ENCODE results near the gene RCAN3.

RCAN3 gene

DNA sequence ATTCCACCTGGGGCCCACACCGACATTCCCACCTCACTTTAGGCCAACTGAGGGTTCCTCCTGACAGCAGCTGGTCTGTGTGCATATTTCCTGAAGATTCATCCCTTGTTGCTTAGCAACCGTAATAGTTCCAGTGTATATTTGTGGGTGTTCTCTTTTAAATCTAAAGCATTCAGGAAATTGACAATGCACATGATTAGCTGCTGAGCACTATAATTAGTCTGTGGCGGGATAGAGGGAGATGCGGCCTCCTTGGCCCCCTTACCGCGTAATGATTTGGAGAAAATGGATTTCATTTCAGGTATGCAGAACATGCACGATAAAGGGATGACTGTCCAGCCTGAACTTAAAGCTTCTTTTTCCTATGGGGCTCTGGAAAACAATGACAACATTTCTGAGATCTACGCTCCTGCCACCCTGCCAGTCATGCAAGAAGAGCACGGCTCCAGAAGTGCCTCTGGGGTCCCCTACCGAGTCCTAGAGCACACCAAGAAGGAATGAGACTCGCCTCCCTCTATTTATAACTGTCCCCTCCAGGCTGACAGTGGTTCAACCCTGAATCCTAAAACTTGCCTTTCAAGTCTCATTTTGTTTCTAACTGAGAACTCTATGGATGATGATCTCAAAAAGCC lies 33.8 kb upstream of the RCAN3 start:
- Histone ChIP-seq H3K27me3 (ENCODE audit: insufficient read depth, poor library complexity, severe bottlenecking) (no peaks in the 10 kb centered on the region), H3K27ac (ENCODE audit: poor library complexity, severe bottlenecking) (no peak overlapping the region), H3K9me3 (ENCODE audit: severe bottlenecking) (no peaks in the 10 kb centered on the region), H3K36me3 (ENCODE audit: low read depth) (peaks cover 19% of the 10 kb centered on the region), H3K4me3 (ENCODE audit: severe bottlenecking) (no peak overlapping the region), H3K4me1 (ENCODE audit: insufficient read depth, poor library complexity, severe bottlenecking) (no peaks in the 10 kb centered on the region)
- DNase-seq (ENCODE audit: low spot score) (no peak), ATAC-seq (ENCODE audit: low read depth) (no peak)
- TF ChIP-seq, protein P1, sequence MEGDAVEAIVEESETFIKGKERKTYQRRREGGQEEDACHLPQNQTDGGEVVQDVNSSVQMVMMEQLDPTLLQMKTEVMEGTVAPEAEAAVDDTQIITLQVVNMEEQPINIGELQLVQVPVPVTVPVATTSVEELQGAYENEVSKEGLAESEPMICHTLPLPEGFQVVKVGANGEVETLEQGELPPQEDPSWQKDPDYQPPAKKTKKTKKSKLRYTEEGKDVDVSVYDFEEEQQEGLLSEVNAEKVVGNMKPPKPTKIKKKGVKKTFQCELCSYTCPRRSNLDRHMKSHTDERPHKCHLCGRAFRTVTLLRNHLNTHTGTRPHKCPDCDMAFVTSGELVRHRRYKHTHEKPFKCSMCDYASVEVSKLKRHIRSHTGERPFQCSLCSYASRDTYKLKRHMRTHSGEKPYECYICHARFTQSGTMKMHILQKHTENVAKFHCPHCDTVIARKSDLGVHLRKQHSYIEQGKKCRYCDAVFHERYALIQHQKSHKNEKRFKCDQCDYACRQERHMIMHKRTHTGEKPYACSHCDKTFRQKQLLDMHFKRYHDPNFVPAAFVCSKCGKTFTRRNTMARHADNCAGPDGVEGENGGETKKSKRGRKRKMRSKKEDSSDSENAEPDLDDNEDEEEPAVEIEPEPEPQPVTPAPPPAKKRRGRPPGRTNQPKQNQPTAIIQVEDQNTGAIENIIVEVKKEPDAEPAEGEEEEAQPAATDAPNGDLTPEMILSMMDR (IDR thresholded peaks at IDR 0.05; ENCODE audit: poor library complexity, severe bottlenecking): no peak

DNA sequence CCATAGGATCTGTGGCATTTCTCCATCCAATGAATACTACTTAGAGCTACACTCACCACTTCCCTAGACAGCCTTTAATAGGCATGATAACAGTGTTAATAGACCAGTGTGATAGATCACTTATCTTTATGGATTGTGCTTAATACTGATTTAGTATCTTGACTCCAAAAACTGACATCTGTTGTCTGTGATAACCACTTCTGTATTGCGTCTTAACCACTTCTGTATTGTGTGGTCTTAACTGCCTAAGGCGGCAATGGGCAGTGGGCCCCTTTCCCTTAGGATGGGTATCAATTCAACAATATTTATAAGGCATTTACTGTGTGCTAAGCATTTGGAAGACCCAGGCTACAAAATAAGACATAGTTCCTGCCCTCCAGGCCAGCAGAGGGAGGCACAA lies 32.0 kb upstream of the RCAN3 start:
- H3K27ac ChIP-seq (ENCODE audit: poor library complexity, severe bottlenecking): no peak overlapping the region
- peaks cover 5% of the 10 kb centered on the region for H3K36me3 ChIP-seq (ENCODE audit: low read depth)
- no peaks in the 10 kb centered on the region for H3K27me3 ChIP-seq (ENCODE audit: insufficient read depth, poor library complexity, severe bottlenecking)
- no peaks in the 10 kb centered on the region for H3K9me3 ChIP-seq (ENCODE audit: severe bottlenecking)
- TF ChIP-seq, protein P1 (IDR thresholded peaks at IDR 0.05; ENCODE audit: poor library complexity, severe bottlenecking): no peak
- ATAC-seq (ENCODE audit: low read depth) (no peak), DNase-seq (ENCODE audit: low spot score) (no peak)
- H3K4me1 ChIP-seq (ENCODE audit: insufficient read depth, poor library complexity, severe bottlenecking): no peaks in the 10 kb centered on the region
- no peak overlapping the region for H3K4me3 ChIP-seq (ENCODE audit: severe bottlenecking)

DNA sequence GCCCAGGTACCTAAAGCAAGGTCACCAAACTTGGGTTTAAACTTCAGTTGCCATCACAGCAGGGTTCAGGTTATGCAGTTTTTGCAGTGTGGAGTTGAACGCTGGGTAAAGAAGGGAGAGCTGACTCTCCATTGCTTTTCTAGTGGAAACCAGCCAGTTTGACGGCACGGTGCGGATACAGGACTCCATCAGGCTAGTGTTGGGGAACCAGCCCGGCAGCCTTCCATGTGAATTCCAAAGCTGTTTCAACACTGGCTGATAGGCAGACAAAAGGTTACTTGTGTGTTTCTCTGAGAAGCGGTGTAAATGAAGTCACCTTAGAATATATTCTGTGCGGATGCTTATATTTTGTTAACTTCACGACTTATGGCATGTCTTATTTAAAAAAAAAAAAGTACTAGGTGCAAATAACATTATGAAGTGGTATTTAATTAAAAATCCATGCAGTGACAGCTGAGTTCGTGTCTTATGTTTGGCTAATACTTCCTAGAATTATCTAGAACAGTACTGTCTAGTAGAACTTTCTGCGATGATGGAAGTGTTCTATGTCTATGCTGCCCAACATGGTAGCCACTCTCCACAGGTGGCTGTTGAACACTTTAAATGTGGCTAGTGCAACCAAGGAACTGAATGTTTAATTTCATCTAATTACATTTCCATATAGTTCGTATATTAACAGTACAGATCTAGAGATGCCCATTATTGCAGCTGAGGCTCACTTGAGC lies 29.9 kb upstream of the RCAN3 start:
- H3K27ac ChIP-seq (ENCODE audit: poor library complexity, severe bottlenecking): no peak overlapping the region
- H3K9me3 ChIP-seq (ENCODE audit: severe bottlenecking): no peaks in the 10 kb centered on the region
- H3K4me3 ChIP-seq (ENCODE audit: severe bottlenecking): no peak overlapping the region
- ATAC-seq (ENCODE audit: low read depth) (no peak), DNase-seq (ENCODE audit: low spot score) (no peak)
- no peaks in the 10 kb centered on the region for H3K27me3 ChIP-seq (ENCODE audit: insufficient read depth, poor library complexity, severe bottlenecking)
- TF ChIP-seq, protein P1 (IDR thresholded peaks at IDR 0.05; ENCODE audit: poor library complexity, severe bottlenecking): no peak
- no peaks in the 10 kb centered on the region for H3K4me1 ChIP-seq (ENCODE audit: insufficient read depth, poor library complexity, severe bottlenecking)
- H3K36me3 ChIP-seq (ENCODE audit: low read depth): no peaks in the 10 kb centered on the region

DNA sequence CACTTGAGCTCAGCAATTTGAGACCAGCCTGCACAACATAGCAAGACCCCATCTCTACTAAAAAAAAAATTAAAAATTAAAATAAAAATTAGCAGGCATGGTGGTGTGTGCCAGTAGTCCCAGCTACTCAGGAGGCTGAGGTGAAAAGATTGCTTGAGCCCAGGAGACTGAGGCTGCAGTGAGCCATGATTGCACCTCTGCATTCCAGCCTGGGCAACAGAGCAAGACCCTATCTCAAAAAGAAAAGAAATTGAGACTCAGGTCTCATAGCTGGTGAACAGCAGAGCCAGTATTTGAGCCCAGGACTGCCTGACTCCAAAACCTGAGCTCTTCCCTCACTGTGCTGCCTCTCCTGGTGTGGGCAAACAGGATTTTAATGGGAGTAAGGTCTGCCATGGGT lies 28.4 kb upstream of the RCAN3 start:
- Histone ChIP-seq H3K36me3 (ENCODE audit: low read depth) (no peaks in the 10 kb centered on the region), H3K4me1 (ENCODE audit: insufficient read depth, poor library complexity, severe bottlenecking) (no peaks in the 10 kb centered on the region), H3K27me3 (ENCODE audit: insufficient read depth, poor library complexity, severe bottlenecking) (no peaks in the 10 kb centered on the region), H3K9me3 (ENCODE audit: severe bottlenecking) (no peaks in the 10 kb centered on the region), H3K27ac (ENCODE audit: poor library complexity, severe bottlenecking) (no peak overlapping the region), H3K4me3 (ENCODE audit: severe bottlenecking) (no peak overlapping the region)
- TF ChIP-seq, protein P1 (IDR thresholded peaks at IDR 0.05; ENCODE audit: poor library complexity, severe bottlenecking): no peak
- no peak for ATAC-seq (ENCODE audit: low read depth)
- DNase-seq (ENCODE audit: low spot score): no peak

DNA sequence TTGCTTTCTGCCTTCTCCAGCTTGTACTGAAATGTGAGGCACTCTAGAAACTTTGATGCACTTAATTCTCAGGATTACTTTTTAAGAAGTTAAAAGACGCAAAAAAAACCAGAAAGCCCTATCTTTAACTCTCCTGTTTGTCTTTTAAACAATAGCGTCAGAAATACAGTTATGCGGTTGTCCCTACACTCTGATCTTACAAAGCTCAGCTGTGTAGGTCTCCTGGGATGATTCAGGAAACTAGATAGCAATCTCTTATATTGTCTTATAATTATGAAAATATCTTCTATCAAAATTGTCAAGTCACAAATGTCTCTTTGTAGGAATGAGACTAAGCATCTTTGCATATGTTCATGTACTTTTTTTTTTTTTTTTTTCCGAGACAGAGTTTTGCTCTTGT lies 26.9 kb upstream of the RCAN3 start:
- Histone ChIP-seq H3K27ac (ENCODE audit: poor library complexity, severe bottlenecking) (no peak overlapping the region), H3K27me3 (ENCODE audit: insufficient read depth, poor library complexity, severe bottlenecking) (no peaks in the 10 kb centered on the region), H3K4me3 (ENCODE audit: severe bottlenecking) (no peak overlapping the region), H3K4me1 (ENCODE audit: insufficient read depth, poor library complexity, severe bottlenecking) (no peaks in the 10 kb centered on the region), H3K36me3 (ENCODE audit: low read depth) (no peaks in the 10 kb centered on the region), H3K9me3 (ENCODE audit: severe bottlenecking) (no peaks in the 10 kb centered on the region)
- DNase-seq (ENCODE audit: low spot score): no peak
- ATAC-seq (ENCODE audit: low read depth): no peak
- TF ChIP-seq, protein P1 (IDR thresholded peaks at IDR 0.05; ENCODE audit: poor library complexity, severe bottlenecking): no peak

All from RWPE2 (cell line).